Lung (tissue), 12 donors: ENCODE data around the gene CELF2. TPM values are rescaled to one million over a fixed set of nuclear protein-coding genes. Genes with fewer than 3 reads are reported as not detected.

Source experiments
- ATAC-seq: fragments of 200-7000 bp; cut with Tn5 transposase; one replicate; pipeline ENCODE4 v1.9.1; 2020; ENCODE audit warnings: moderate number of reproducible peaks; ENCODE audit not compliant: insufficient read depth, low FRiP score
- DNase-seq, 3 donors: peaks; one replicate each; pipeline ENCODE4 v3.0.0-alpha.2; 2013 to 2017
- H3K27ac ChIP-seq, 2 donors: one replicate each; pipeline ENCODE4 v1.5.1; 2013; ENCODE audit warnings: mild to moderate bottlenecking in 2 of 2, moderate library complexity in 2 of 2, control low read depth in 1 of 2, inconsistent platforms in 1 of 2, low read depth in 1 of 2, low read length in 1 of 2
- H3K27me3 ChIP-seq, 3 donors: one replicate each; pipeline ENCODE4 v1.5.1; 2013; ENCODE audit warnings: low read length in 2 of 3; ENCODE audit not compliant: control insufficient read depth in 3 of 3, insufficient read depth in 3 of 3
- H3K36me3 ChIP-seq, 4 donors: one replicate each; pipeline ENCODE4 v1.5.1; 2013; ENCODE audit warnings: low read length in 4 of 4, mild to moderate bottlenecking in 1 of 4, moderate library complexity in 1 of 4; ENCODE audit not compliant: control insufficient read depth in 4 of 4, insufficient read depth in 4 of 4
- H3K4me1 ChIP-seq, 5 donors: one replicate each; pipeline ENCODE4 v1.5.1; 2013; ENCODE audit warnings: low read length in 5 of 5, mild to moderate bottlenecking in 2 of 5, moderate library complexity in 1 of 5; ENCODE audit not compliant: control insufficient read depth in 5 of 5, insufficient read depth in 5 of 5
- H3K4me3 ChIP-seq: one replicate; pipeline ENCODE4 v1.5.1; 2013; ENCODE audit warnings: mild to moderate bottlenecking, control low read depth, moderate library complexity
- H3K9ac ChIP-seq, 2 donors: one replicate each; pipeline ENCODE4 v1.5.1; 2013; ENCODE audit warnings: low read length in 2 of 2, control low read depth in 1 of 2; ENCODE audit not compliant: insufficient read depth in 1 of 2
- H3K9me3 ChIP-seq, 4 donors: one replicate each; pipeline ENCODE4 v1.5.1; 2013; ENCODE audit warnings: low read length in 3 of 4, mild to moderate bottlenecking in 1 of 4, moderate library complexity in 1 of 4; ENCODE audit not compliant: control insufficient read depth in 4 of 4, insufficient read depth in 3 of 4
- WGBS, 2 donors: extraction: QIAGEN DNeasy Blood & Tissue Kit; methylation state at CpG; one replicate each; pipeline ENCODE4 v1.1.7; 2013; 5-methylcytosine and 5-hydroxymethylcytosine counted together
- polyA plus RNA-seq, 2 donors: library from polyadenylated mRNA; stranded (reverse); fragments of 200-250 nt; gene quantifications; one replicate each; pipeline ENCODE4 v1.2.1, GENCODE V29; 2013
- total RNA-seq, 2 donors: library from RNA; depleted of rRNA in 1 of 2; stranded (reverse); fragments of >200 nt in 1 of 2; gene quantifications; one replicate each; pipeline ENCODE4 v1.2.1, GENCODE V29; 2014 to 2021
- TF ChIP-seq, protein P1 (sequence below): IDR thresholded peaks from 2 replicates; pipeline ENCODE4 v1.5.1; 2012; ENCODE audit warnings: mild to moderate bottlenecking; ENCODE audit errors: control extremely low read depth, extremely low read depth
- donor health status: control.
- donor health status: control.
- donor health status: Bipolar disorder and iron deficiency.
- donor health status: healthy.
- donor health status: DM: yes; HTN: yes; CAD: no.

CELF2 gene
- total and polyA plus RNA-seq, 4 donors = 13.6 to 115 (median 63.7) TPM

DNA sequence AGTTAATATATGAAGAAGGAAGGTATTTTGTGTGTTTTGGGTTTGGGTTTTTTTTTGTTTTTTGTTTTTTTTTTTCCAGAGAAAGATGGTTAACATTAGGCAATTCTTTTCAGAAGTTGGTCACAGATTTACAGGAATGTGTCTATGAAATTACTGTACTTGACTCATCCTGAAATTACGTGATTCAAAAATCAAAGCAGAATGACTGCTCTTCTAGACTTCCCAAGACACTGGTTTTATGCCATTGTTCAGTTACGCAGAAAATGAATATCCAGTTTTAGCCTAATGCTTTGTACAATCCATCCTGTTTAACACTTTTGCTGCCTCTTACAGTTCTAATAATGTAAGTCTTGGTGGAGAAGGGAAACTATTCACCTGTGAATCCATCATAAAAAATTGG is 39.7 kb upstream of the CELF2 start:
- H3K36me3 ChIP-seq = peaks cover 0 to 2% (median 0%) of the 10 kb centered on the region in 4 donors
- H3K4me3 ChIP-seq = no peak overlapping the region
- no peaks in the 10 kb centered on the region for H3K27me3 ChIP-seq
- WGBS, 2 donors = 81 to 92% methylated on average over 2 of the region's 2 CpGs
- no peaks in the 10 kb centered on the region for H3K9me3 ChIP-seq
- H3K27ac ChIP-seq = no peak overlapping the region
- TF ChIP-seq, protein P1, sequence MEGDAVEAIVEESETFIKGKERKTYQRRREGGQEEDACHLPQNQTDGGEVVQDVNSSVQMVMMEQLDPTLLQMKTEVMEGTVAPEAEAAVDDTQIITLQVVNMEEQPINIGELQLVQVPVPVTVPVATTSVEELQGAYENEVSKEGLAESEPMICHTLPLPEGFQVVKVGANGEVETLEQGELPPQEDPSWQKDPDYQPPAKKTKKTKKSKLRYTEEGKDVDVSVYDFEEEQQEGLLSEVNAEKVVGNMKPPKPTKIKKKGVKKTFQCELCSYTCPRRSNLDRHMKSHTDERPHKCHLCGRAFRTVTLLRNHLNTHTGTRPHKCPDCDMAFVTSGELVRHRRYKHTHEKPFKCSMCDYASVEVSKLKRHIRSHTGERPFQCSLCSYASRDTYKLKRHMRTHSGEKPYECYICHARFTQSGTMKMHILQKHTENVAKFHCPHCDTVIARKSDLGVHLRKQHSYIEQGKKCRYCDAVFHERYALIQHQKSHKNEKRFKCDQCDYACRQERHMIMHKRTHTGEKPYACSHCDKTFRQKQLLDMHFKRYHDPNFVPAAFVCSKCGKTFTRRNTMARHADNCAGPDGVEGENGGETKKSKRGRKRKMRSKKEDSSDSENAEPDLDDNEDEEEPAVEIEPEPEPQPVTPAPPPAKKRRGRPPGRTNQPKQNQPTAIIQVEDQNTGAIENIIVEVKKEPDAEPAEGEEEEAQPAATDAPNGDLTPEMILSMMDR = no peak
- no peak for DNase-seq
- H3K9ac ChIP-seq = no peak overlapping the region
- no peak for ATAC-seq
- no peaks in the 10 kb centered on the region for H3K4me1 ChIP-seq

DNA sequence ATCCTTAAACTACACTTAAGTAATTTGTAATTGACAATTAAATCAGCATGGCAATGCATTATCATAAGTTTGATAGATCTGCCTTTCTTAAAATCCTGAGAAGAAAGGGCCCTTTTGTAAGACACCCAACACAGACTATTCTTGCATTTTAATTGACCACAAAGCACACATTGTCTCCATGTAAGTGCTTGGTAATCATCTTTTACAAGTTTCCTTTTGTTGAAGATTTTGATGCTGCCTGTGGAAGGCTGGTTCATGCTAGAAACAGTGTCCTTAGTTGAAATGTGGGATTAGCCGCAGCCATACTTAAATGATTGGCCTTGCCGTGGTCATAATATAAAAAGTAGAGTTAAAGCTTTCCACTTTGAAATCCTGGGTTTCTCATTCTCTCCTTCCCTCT is 32.3 kb upstream of the CELF2 start:
- DNase-seq (no peak), ATAC-seq (no peak)
- Histone ChIP-seq H3K4me1 (peaks cover 0 to 10% (median 0%) of the 10 kb centered on the region in 5 donors), H3K4me3 (no peak overlapping the region), H3K36me3 (no peaks in the 10 kb centered on the region), H3K9me3 (no peaks in the 10 kb centered on the region), H3K27me3 (no peaks in the 10 kb centered on the region), H3K27ac (no peak overlapping the region), H3K9ac (no peak overlapping the region)
- 96 to 98% methylated on average over 2 of the region's 2 CpGs for WGBS, 2 donors
- TF ChIP-seq, protein P1 = no peak

DNA sequence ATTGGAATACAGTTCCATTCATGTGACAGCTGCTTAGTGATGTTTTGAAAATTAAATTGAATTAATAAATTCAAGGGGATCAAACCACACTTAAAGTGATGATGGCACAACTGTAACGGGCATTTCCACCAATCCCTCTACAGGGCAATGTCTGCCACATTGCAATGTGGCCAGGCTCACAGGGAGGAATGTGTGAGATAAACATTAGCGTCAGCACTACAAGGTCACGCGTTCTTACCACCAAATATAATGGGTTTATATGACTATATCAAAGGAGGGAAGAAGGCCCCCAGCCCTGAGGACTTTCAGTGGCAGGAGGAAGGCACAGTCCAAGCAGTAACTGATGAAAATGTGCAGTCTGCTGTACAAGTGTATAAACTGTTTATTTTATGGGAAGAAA is 31.1 kb upstream of the CELF2 start:
- Histone ChIP-seq H3K27me3 (no peaks in the 10 kb centered on the region), H3K36me3 (no peaks in the 10 kb centered on the region), H3K9ac (no peak overlapping the region), H3K4me1 (peaks cover 0 to 10% (median 0%) of the 10 kb centered on the region in 5 donors), H3K4me3 (no peak overlapping the region), H3K27ac (no peak overlapping the region), H3K9me3 (no peaks in the 10 kb centered on the region)
- 69 to 70% methylated on average over 4 of the region's 4 CpGs for WGBS, 2 donors
- TF ChIP-seq, protein P1 = no peak
- ATAC-seq (no peak), DNase-seq (peak in 2 of 3 donors; percentile 22 to 45)

DNA sequence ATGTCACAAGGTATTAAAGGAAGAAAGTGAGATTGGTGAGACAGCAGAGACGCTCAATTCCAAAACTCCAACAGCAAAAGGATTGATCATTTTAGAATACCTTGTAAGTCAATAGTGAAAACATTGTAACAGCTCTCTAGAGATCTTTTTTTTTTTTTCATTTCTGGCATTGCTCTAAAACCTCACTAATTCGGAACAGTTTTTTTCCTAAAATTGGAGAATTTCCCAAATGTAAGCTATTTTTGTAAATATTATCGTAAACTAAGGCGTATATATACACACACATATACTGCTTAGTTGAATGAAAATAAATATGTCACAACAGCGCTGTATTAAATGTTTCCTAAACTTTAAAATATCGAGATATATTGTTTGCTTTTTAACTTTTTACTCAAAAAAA is 30.6 kb upstream of the CELF2 start:
- TF ChIP-seq, protein P1 = no peak
- H3K9me3 ChIP-seq = no peaks in the 10 kb centered on the region
- H3K9ac ChIP-seq = no peak overlapping the region
- H3K36me3 ChIP-seq = no peaks in the 10 kb centered on the region
- ATAC-seq (no peak), DNase-seq (peak in 2 of 3 donors; percentile 53 to 66)
- no peaks in the 10 kb centered on the region for H3K27me3 ChIP-seq
- no peak overlapping the region for H3K4me3 ChIP-seq
- WGBS, 2 donors = 86 to 90% methylated on average over 6 of the region's 6 CpGs
- peaks cover 0 to 10% (median 0%) of the 10 kb centered on the region in 5 donors for H3K4me1 ChIP-seq
- no peak overlapping the region for H3K27ac ChIP-seq
